ENCODE data around the gene B3GALT6. TPM values are rescaled to one million over a fixed set of nuclear protein-coding genes. Genes with fewer than 3 reads are reported as not detected.
"Not testable (repeated sequence)": the region's sequence is repeated elsewhere in the genome, so short reads cannot be mapped to it uniquely, and the experiment has no call there.

Gene B3GALT6
- total RNA-seq, 1 donor from 2014 or later: 27.1 TPM

GRCh38 chr1:1245178-1245816, 13.3 kb downstream of the B3GALT6 start:
- DNase-seq: no peak

GRCh38 chr1:1245817-1246576, 14.0 kb downstream of the B3GALT6 start:
- DNase-seq: no peak

GRCh38 chr1:1246577-1247340, 14.7 kb downstream of the B3GALT6 start, which contains the start of gene C1QTNF12:
Gene C1QTNF12 (minus strand): TSS chr1:1246722. CDS start chr1:1246690, 32 bp downstream.
- no peak for DNase-seq

GRCh38 chr1:1247341-1247913, 15.4 kb downstream of the B3GALT6 start:
- no peak for DNase-seq

- DNase-seq: not testable (repeated sequence)
Observed at GRCh38 chr1:1248009-1248913, 16.2 kb downstream of the B3GALT6 start.

GRCh38 chr1:1250786-1251284, 18.8 kb downstream of the B3GALT6 start:
- no peak for DNase-seq

GRCh38 chr1:1253314-1253713, 21.3 kb downstream of the B3GALT6 start:
- no peak for DNase-seq

- no peak for DNase-seq
Observed at GRCh38 chr1:1253972-1254666, 22.1 kb downstream of the B3GALT6 start.

- no peak for DNase-seq
Observed at GRCh38 chr1:1254667-1254998, 22.6 kb downstream of the B3GALT6 start.

GRCh38 chr1:1255078-1255477, 23.0 kb downstream of the B3GALT6 start:
- no peak for DNase-seq

GRCh38 chr1:1255611-1256010, 23.6 kb downstream of the B3GALT6 start:
- no peak for DNase-seq

GRCh38 chr1:1256956-1257871, 25.2 kb downstream of the B3GALT6 start:
- no peak for DNase-seq

- no peak for DNase-seq
Observed at GRCh38 chr1:1259119-1259488, 27.1 kb downstream of the B3GALT6 start.

GRCh38 chr1:1259540-1259939, 27.5 kb downstream of the B3GALT6 start:
- DNase-seq: no peak

GRCh38 chr1:1259951-1260600, 28.0 kb downstream of the B3GALT6 start:
- DNase-seq: no peak

- no peak for DNase-seq
Observed at GRCh38 chr1:1260843-1261560, 29.0 kb downstream of the B3GALT6 start.

- DNase-seq: no peak
Observed at GRCh38 chr1:1262071-1262470, 30.0 kb downstream of the B3GALT6 start.

GRCh38 chr1:1262758-1263157, 30.7 kb downstream of the B3GALT6 start:
- no peak for DNase-seq

GRCh38 chr1:1264026-1264425, 32.0 kb downstream of the B3GALT6 start:
- DNase-seq: no peak

Data from occipital lobe (tissue), 2 donors.